IPS-11a (cell line): ENCODE data around the gene SNAP25.

Source experiments
- H3K4me3 ChIP-seq: one replicate; pipeline ENCODE4 v1.5.1; 2013; ENCODE audit warnings: low read depth, low read length, control low read depth

SNAP25 gene

GRCh38 chr20:10218536-10219451, at the start of gene SNAP25:
SNAP25 (plus strand) TSS chr20:10218830; CDS start chr20:10275492, 56,662 bp downstream.
- peak within 1 kb of the TSS; percentile 64 for H3K4me3 ChIP-seq

- H3K4me3 ChIP-seq, result no peak overlapping the region
Measured at GRCh38 chr20:10169752-10170151, 48.9 kb upstream of the SNAP25 start.

GRCh38 chr20:10170261-10170660, 48.4 kb upstream of the SNAP25 start:
- H3K4me3 ChIP-seq, result no peak overlapping the region

- H3K4me3 ChIP-seq, result peak overlapping the region; percentile 34
Measured at GRCh38 chr20:10171864-10172751, 46.5 kb upstream of the SNAP25 start.

DNA sequence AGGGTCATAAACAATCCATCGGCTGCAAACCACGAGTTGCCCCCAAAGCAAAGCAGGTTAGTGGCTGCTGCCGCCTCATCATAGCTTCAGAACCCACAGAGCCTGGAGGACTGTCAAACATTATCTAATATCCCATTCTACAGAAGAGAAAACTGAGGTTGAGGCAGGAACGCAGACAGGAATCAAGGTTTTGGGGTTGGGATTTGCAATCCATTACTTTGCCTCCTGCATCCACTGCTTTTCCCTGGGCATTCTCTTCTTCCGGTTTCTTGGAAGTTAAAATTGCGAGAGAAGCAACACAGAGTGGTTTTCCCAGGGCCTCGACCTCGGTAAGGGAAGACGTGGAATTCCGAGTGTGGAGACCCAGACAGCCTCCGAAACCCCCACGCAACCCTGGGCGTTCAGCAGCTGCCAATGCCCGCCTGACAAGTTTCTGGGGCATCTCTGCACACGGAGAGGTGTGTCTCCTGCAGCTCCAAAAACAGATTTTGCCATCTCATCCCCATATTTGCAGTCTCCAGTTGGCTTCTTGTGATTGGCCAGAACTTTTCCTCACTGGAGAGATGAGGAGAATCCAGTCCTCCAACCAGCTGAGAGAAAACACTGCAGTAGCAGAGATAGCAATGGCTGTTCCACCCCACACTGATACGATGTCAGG, 45.5 kb upstream of the SNAP25 start:
- H3K4me3 ChIP-seq, result no peak overlapping the region

DNA sequence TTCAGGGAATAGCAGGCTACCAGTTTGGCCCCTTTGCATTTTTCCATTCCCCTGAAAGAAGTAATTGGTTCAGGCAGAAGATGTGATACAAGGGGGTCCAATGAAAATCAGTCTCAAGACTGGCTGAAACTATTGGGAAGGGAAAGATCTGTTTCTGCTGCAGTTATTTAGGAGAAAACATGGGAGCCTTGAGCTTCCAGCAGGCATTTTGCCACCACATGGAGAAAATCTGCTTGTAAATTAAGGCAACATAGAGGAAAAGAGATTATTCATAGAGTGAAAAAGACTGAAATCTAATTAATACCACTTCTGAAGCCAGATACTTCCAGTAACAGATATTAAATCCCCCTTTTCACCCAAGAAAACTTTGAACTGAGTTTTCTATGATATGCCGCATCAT, 44.2 kb upstream of the SNAP25 start:
- H3K4me3 ChIP-seq, result no peak overlapping the region

GRCh38 chr20:10177326-10177725, 41.3 kb upstream of the SNAP25 start:
- H3K4me3 ChIP-seq, result no peak overlapping the region

GRCh38 chr20:10178091-10178490, 40.5 kb upstream of the SNAP25 start:
- no peak overlapping the region for H3K4me3 ChIP-seq

- no peak overlapping the region for H3K4me3 ChIP-seq
Measured at GRCh38 chr20:10178727-10179313, 39.8 kb upstream of the SNAP25 start.

DNA sequence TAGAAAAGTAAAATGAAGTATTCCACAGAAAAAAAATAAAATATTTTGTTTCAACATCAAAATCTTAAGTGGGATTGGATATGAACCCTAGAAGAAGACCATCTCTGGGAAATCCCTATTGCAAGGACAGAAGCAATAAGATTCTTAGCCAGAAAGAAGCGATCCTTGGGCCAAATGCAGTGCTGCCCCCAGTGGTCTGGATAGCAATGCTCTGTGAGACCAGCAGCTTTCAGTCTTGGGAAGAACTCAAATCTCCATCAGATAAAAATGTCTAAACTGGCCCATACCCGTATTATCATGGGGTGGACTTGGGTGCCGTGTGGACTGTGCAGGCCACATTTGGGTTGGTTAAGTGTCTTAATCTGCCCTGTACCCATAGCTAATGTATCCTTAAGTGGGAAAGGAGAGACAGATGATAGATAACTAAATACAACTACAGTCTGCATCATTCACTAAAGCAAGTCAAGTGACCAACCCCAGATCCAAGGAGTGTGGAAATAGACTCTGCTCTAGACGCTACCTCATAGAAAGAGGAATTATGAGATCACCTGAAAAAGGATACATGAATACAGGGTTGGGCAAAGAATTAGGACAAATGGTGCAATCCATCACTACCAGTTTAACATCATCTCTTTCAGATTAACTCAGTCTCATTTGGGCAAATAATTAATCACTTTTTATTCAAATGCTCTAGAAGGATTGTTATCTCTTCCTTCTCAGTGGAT, 38.9 kb upstream of the SNAP25 start:
- no peak overlapping the region for H3K4me3 ChIP-seq

GRCh38 chr20:10180651-10181235, 37.9 kb upstream of the SNAP25 start:
- H3K4me3 ChIP-seq, result no peak overlapping the region

- H3K4me3 ChIP-seq, result no peak overlapping the region
Measured at GRCh38 chr20:10185741-10186558, 32.7 kb upstream of the SNAP25 start.

- H3K4me3 ChIP-seq, result no peak overlapping the region
Measured at GRCh38 chr20:10190456-10190855, 28.2 kb upstream of the SNAP25 start.

GRCh38 chr20:10192171-10192570, 26.5 kb upstream of the SNAP25 start:
- H3K4me3 ChIP-seq, result no peak overlapping the region

DNA sequence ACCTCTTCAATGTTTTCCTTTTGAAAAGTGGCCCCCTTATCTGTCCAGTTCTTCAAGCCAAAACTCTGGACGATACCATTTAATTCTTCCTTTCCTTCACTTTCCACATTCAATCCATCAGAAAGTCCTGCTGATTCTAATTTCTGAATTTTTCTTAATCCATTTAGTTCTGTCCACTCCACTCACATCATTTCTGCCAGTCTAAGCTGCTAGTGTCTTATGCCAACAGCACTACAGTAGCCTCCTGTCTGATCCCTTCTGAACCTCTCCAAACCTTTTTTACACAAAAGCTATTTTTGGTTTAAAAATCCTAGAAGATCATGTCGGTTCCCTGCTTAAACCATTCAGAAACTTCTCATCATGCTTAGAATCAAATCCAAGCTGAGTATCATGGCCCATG, 24.5 kb upstream of the SNAP25 start:
- no peak overlapping the region for H3K4me3 ChIP-seq

DNA sequence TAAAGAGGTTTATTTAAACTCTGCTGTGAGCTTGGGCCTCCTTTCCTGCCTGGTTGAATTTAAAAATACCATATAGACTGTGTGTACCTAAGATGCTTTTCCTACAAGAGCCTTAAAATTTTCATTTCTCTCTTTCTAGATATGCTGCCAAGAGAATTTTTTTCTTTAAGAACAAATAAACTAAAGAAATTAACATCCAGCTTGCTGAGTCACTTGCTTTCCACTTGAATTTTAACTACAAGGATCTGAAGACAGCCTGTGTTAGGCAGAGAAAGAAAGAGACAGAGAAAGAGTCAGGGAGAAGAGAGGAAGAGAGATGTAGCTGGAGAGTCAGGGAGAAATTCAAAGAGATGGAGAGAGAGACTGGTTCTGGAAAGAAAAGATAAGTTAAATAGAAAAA, 18.3 kb upstream of the SNAP25 start:
- no peak overlapping the region for H3K4me3 ChIP-seq

GRCh38 chr20:10201321-10201870, 17.2 kb upstream of the SNAP25 start:
- no peak overlapping the region for H3K4me3 ChIP-seq

GRCh38 chr20:10209091-10209490, 9.5 kb upstream of the SNAP25 start:
- H3K4me3 ChIP-seq, result no peak overlapping the region

DNA sequence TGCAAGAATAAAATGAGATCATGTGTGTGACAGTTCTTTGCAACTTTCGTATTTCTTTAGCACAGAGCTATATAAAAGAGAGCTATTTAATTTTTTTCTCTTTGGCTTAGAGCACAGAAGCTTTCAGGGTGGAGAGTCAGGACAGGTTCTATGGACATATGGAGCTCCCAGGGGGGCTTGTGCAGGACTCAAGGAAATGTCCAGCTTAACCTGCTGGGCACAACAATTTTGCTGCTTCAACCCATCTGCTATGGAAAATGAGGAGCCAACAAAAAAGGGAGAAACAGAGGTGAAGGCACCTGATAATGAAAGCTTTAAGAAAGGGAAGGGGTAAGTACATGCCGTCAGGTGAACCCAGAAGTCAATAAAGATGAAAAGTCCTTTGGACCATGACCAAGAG, 5.1 kb upstream of the SNAP25 start:
- no peak overlapping the region for H3K4me3 ChIP-seq
